Transverse colon (tissue), 4 donors: ENCODE measurements around the gene LRRC26. TPM values are rescaled to one million over a fixed set of nuclear protein-coding genes. Genes with fewer than 3 reads are reported as not detected.

ENCODE experiments used
- DNase-seq: peaks from one replicate; pipeline ENCODE4 v3.0.0-alpha.2; 2019
- H3K27ac ChIP-seq, 4 donors: fragments of 200-600 bp; sonication (generic); 2 replicates each; pipeline ENCODE4 v1.5.1; 2016 to 2018; ENCODE audit warnings: inconsistent platforms in 4 of 4
- H3K27me3 ChIP-seq: fragments of 200-600 bp; sonication (generic); 2 replicates; pipeline ENCODE4 v1.5.1; 2017; ENCODE audit warnings: inconsistent platforms
- H3K36me3 ChIP-seq, 4 donors: fragments of 200-600 bp; sonication (generic); 2 replicates each; pipeline ENCODE4 v1.5.1; 2017 to 2019; ENCODE audit warnings: inconsistent platforms in 4 of 4
- H3K4me1 ChIP-seq, 4 donors: fragments of 200-600 bp; sonication (generic); 2 replicates each; pipeline ENCODE4 v1.5.1; 2017 to 2020; ENCODE audit warnings: inconsistent platforms in 4 of 4
- H3K4me3 ChIP-seq, 4 donors: fragments of 200-600 bp; sonication (generic); 1 replicate in 1 of 4; 2 replicates in 3 of 4; pipeline versions ENCODE4 v1.5.1 to v1.6.1; 2017 to 2019; ENCODE audit warnings: inconsistent platforms in 4 of 4
- H3K9me3 ChIP-seq, 2 donors: fragments of 200-600 bp; sonication (generic); 2 replicates each; pipeline ENCODE4 v1.5.1; 2017 to 2019; ENCODE audit warnings: inconsistent platforms in 2 of 2
- CTCF ChIP-seq, 5 experiments: fragments of 200-600 bp in 3 of 5; fragments of 450-650 bp in 2 of 5; sonication (generic) in 3 of 5; IDR thresholded peaks; 1 replicate in 2 of 5; 2 replicates in 3 of 5; pipeline ENCODE4 v1.5.1; 2016 to 2017; ENCODE audit warnings: antibody characterized with exemption in 5 of 5, inconsistent platforms in 3 of 5, mild to moderate bottlenecking in 2 of 5, moderate library complexity in 1 of 5
- EP300 ChIP-seq: sonication (generic); formaldehyde crosslinking; IDR thresholded peaks from one replicate; pipeline ENCODE4 v1.6.1; 2017; ENCODE audit warnings: antibody characterized with exemption, low read depth
- POLR2A ChIP-seq: fragments of 450-650 bp; IDR thresholded peaks from one replicate; pipeline ENCODE4 v1.6.1; 2016; ENCODE audit warnings: antibody characterized with exemption, mild to moderate bottlenecking, moderate library complexity
- POLR2AphosphoS5 ChIP-seq, 3 donors: sonication (generic); formaldehyde crosslinking; IDR thresholded peaks; one replicate each; pipeline ENCODE4 v1.6.1; 2016; ENCODE audit warnings: antibody characterized with exemption in 3 of 3
- WGBS, 2 donors: methylation state at CpG; one replicate each; pipeline ENCODE4 v1.1.5; 2018; ENCODE audit warnings: low coverage in 1 of 2; 5-methylcytosine and 5-hydroxymethylcytosine counted together
- in situ Hi-C, 4 donors: fragments of 200-750 bp; cut with MboI; loops; one replicate each; pipeline versions ENCODE4 v1.15.0 to v1.15.1; 2017; ENCODE audit warnings: low sequenced_read_pairs in 3 of 4, low pct_ligation_motif_present in 1 of 4, low pct_unique_long_range_greater_than_20kb in 1 of 4
- intact Hi-C: fragments of 100-400 bp; cut with DNase I; formaldehyde crosslinking; loops from one replicate; pipeline ENCODE4 v1.15.1; 2023; ENCODE audit warnings: low total_unique reads
- total RNA-seq, 4 donors: library from RNA; depleted of rRNA; stranded (reverse); fragments of >200 nt; gene quantifications; one replicate each; pipeline ENCODE4 v1.1.0, GENCODE V29; 2016

Gene LRRC26
- total RNA-seq, 4 donors from 2014 or later, result 31.8 to 437 (median 64.8) TPM

GRCh38 chr9:137183980-137184595, 14.2 kb upstream of the LRRC26 start:
- no peak for DNase-seq
- intact Hi-C loops, result no loop called here
- Histone ChIP-seq H3K27ac (no peak overlapping the region), H3K4me3 (no peak overlapping the region), H3K4me1 (peaks cover 19 to 23% (median 21%) of the 10 kb centered on the region in 4 donors), H3K9me3 (no peaks in the 10 kb centered on the region), H3K36me3 (peaks cover 0 to 39% (median 15%) of the 10 kb centered on the region in 4 donors), H3K27me3 (no peaks in the 10 kb centered on the region)
- in situ Hi-C loops, result no loop called here
- WGBS, 2 donors, result 88 to 92% methylated on average over 5 to 27 of the region's 27 CpGs
- TF ChIP-seq POLR2A (no peak), CTCF (IDR thresholded peaks at IDR 0.05) (no peak), POLR2AphosphoS5 (IDR thresholded peaks at IDR 0.05) (no peak)

GRCh38 chr9:137182836-137183235, 13.0 kb upstream of the LRRC26 start:
- TF ChIP-seq CTCF (IDR thresholded peaks at IDR 0.05) (no peak), EP300 (no peak), POLR2A (no peak), POLR2AphosphoS5 (IDR thresholded peaks at IDR 0.05) (no peak)
- H3K36me3 ChIP-seq, result peaks cover 0 to 39% (median 17%) of the 10 kb centered on the region in 4 donors
- WGBS, 2 donors, result 91% methylated on average over 9 of the region's 17 CpGs; no CpG with 5 or more reads in 1 of the 2 donors
- H3K27me3 ChIP-seq, result no peaks in the 10 kb centered on the region
- in situ Hi-C loops, result no loop called here
- peaks cover 18 to 21% (median 19%) of the 10 kb centered on the region in 4 donors for H3K4me1 ChIP-seq
- no peak overlapping the region for H3K27ac ChIP-seq
- intact Hi-C loops, result no loop called here
- H3K4me3 ChIP-seq, result no peak overlapping the region
- no peaks in the 10 kb centered on the region for H3K9me3 ChIP-seq
- DNase-seq, result no peak

- TF ChIP-seq EP300 (no peak), POLR2AphosphoS5 (IDR thresholded peaks at IDR 0.05) (no peak), CTCF (IDR thresholded peaks at IDR 0.05) (no peak), POLR2A (no peak)
- H3K27me3 ChIP-seq, result no peaks in the 10 kb centered on the region
- H3K9me3 ChIP-seq, result no peaks in the 10 kb centered on the region
- in situ Hi-C loops (no loop called here), intact Hi-C loops (no loop called here)
- no peak for DNase-seq
- H3K4me1 ChIP-seq, result peaks cover 7 to 12% (median 9%) of the 10 kb centered on the region in 4 donors
- no peak overlapping the region for H3K4me3 ChIP-seq
- H3K27ac ChIP-seq, result no peak overlapping the region
- H3K36me3 ChIP-seq, result peaks cover 0 to 39% (median 17%) of the 10 kb centered on the region in 4 donors
- WGBS, 2 donors, result 91% methylated on average over 22 of the region's 22 CpGs; no CpG with 5 or more reads in 1 of the 2 donors
These were observed 11.8 kb upstream of the LRRC26 start for GRCh38 chr9:137181680-137182079.

- Histone ChIP-seq H3K4me1 (peaks cover 0 to 4% (median 0%) of the 10 kb centered on the region in 4 donors), H3K9me3 (no peaks in the 10 kb centered on the region), H3K27me3 (no peaks in the 10 kb centered on the region), H3K27ac (no peak overlapping the region), H3K4me3 (no peak overlapping the region), H3K36me3 (peaks cover 0 to 39% (median 17%) of the 10 kb centered on the region in 4 donors)
- no peak for TF ChIP-seq POLR2AphosphoS5 (IDR thresholded peaks at IDR 0.05)
- no peak for TF ChIP-seq EP300
- no peak for TF ChIP-seq CTCF (IDR thresholded peaks at IDR 0.05)
- TF ChIP-seq POLR2A, result no peak
- no peak for DNase-seq
- in situ Hi-C loops, result no loop called here
- 97% methylated on average over 17 of the region's 20 CpGs; no CpG with 5 or more reads in 1 of the 2 donors for WGBS, 2 donors
- intact Hi-C loops, result no loop called here
These were observed 10.6 kb upstream of the LRRC26 start for GRCh38 chr9:137180491-137180890.
